Sigmoid colon (tissue), 4 donors: ENCODE results near the gene HOXB4.

Source experiments
- EP300 ChIP-seq, 4 donors: sonication (generic); formaldehyde crosslinking; IDR thresholded peaks; one replicate each; pipeline ENCODE4 v1.6.1; 2017; ENCODE audit warnings: antibody characterized with exemption in 4 of 4
- POLR2A ChIP-seq, 2 donors: fragments of 450-650 bp; IDR thresholded peaks; one replicate each; pipeline ENCODE4 v1.6.1; 2016; ENCODE audit warnings: antibody characterized with exemption in 2 of 2, mild to moderate bottlenecking in 2 of 2, moderate library complexity in 2 of 2
- TF ChIP-seq, protein P1 (sequence below), 4 experiments: fragments of 450-650 bp in 3 of 4; fragments of 200-600 bp in 1 of 4; IDR thresholded peaks; one replicate each; pipeline ENCODE4 v1.5.1; 2016 to 2019; ENCODE audit warnings: antibody characterized with exemption in 4 of 4, mild to moderate bottlenecking in 3 of 4, moderate library complexity in 2 of 4

DNA sequence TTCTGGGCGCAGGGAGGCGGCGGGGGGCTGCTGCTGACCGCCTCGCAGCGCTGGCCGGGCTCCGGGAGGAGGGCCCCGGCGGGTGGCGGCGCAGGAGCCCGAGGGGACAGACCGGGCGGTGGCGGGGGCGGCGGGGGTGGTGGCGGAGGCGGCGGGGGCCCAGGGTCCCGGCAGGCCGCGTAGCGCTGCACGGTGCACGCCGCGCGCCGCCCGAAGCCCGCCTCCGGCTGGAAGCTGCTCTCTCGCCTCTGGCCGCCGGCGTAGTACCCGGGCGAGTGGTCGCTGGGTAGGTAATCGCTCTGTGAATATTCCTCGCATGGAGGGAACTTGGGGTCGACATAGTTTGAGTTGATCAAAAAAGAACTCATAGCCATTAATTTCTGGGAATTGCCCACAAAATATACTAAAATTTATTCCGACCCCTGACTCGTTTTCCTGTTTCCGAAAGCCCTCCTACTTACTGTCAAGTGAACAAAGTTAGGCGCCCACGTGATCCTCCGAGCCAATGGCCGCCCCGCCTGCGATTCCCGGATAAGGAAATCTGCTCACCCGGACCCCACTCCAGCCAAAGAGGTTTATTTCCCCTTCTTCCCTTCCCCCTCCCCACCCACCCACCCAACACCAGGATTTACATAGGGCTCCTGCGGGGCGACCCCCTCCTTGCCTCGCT lies at the start of gene HOXB4:
- peak; percentile 17 to 37 for TF ChIP-seq POLR2A (IDR thresholded peaks at IDR 0.05)
- TF ChIP-seq, protein P1, sequence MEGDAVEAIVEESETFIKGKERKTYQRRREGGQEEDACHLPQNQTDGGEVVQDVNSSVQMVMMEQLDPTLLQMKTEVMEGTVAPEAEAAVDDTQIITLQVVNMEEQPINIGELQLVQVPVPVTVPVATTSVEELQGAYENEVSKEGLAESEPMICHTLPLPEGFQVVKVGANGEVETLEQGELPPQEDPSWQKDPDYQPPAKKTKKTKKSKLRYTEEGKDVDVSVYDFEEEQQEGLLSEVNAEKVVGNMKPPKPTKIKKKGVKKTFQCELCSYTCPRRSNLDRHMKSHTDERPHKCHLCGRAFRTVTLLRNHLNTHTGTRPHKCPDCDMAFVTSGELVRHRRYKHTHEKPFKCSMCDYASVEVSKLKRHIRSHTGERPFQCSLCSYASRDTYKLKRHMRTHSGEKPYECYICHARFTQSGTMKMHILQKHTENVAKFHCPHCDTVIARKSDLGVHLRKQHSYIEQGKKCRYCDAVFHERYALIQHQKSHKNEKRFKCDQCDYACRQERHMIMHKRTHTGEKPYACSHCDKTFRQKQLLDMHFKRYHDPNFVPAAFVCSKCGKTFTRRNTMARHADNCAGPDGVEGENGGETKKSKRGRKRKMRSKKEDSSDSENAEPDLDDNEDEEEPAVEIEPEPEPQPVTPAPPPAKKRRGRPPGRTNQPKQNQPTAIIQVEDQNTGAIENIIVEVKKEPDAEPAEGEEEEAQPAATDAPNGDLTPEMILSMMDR (IDR thresholded peaks at IDR 0.05), result no peak
- no peak for TF ChIP-seq EP300 (IDR thresholded peaks at IDR 0.05)
